DND-41 (cell line): ENCODE measurements around the gene CHST10.

ENCODE experiments used
- ATAC-seq: fragments of 200-7000 bp; cut with Tn5 transposase; 3 replicates; pipeline ENCODE4 v1.9.1; 2021; ENCODE audit warnings: low read depth; ENCODE audit not compliant: insufficient read depth
- DNase-seq: peaks from one replicate; pipeline ENCODE4 v3.0.0-alpha.2; 2020
- H2AFZ ChIP-seq: 2 replicates; pipeline ENCODE4 v1.6.0; 2012; ENCODE audit warnings: low read depth, low read length
- H3K27ac ChIP-seq: 2 replicates; pipeline ENCODE4 v1.5.1; 2012; ENCODE audit warnings: low read length, inconsistent platforms
- H3K27me3 ChIP-seq: fragments of 200-600 bp; sonication (generic); 2 replicates; pipeline ENCODE4 v1.6.0; 2012; ENCODE audit warnings: low read length, mild to moderate bottlenecking, inconsistent platforms; ENCODE audit not compliant: insufficient read depth, poor library complexity
- H3K36me3 ChIP-seq: 2 replicates; pipeline ENCODE4 v1.5.1; 2012; ENCODE audit warnings: low read length, inconsistent platforms; ENCODE audit not compliant: insufficient read depth
- H3K4me1 ChIP-seq: 2 replicates; pipeline ENCODE4 v1.5.1; 2012; ENCODE audit warnings: mild to moderate bottlenecking, low read length; ENCODE audit not compliant: insufficient read depth
- H3K4me2 ChIP-seq: 2 replicates; pipeline ENCODE4 v1.6.0; 2012; ENCODE audit warnings: mild to moderate bottlenecking, moderate library complexity, low read length, inconsistent platforms; ENCODE audit not compliant: insufficient read depth
- H3K4me3 ChIP-seq, 2 experiments: fragments of 200-600 bp in 1 of 2; shearing (Covaris generic) in 1 of 2; 2 replicates each; pipeline ENCODE4 v1.5.1; 2012 to 2016; ENCODE audit warnings: inconsistent platforms in 2 of 2, low read length in 2 of 2, mild to moderate bottlenecking in 2 of 2, low read depth in 1 of 2, moderate library complexity in 1 of 2
- H3K79me2 ChIP-seq: 2 replicates; pipeline ENCODE4 v1.6.0; 2012; ENCODE audit warnings: low read length, inconsistent platforms; ENCODE audit not compliant: insufficient read depth
- H3K9ac ChIP-seq: 2 replicates; pipeline ENCODE4 v1.6.0; 2012; ENCODE audit warnings: low read depth, mild to moderate bottlenecking, inconsistent platforms, low read length, moderate library complexity
- H3K9me3 ChIP-seq: 2 replicates; pipeline ENCODE4 v1.5.1; 2012; ENCODE audit warnings: low read length, moderate library complexity, mild to moderate bottlenecking, inconsistent platforms; ENCODE audit not compliant: insufficient read depth, severe bottlenecking
- H4K20me1 ChIP-seq: 2 replicates; pipeline ENCODE4 v1.6.0; 2012; ENCODE audit warnings: low read length; ENCODE audit not compliant: insufficient read depth
- CTCF ChIP-seq: IDR thresholded peaks from 2 replicates; pipeline ENCODE4 v1.5.1; 2012; ENCODE audit warnings: borderline replicate concordance, low read length, moderate library complexity, mild to moderate bottlenecking; ENCODE audit not compliant: poor library complexity, severe bottlenecking; ENCODE audit errors: extremely low read depth
- EZH2 ChIP-seq: IDR thresholded peaks from 3 replicates; pipeline ENCODE4 v1.6.1; 2012; ENCODE audit warnings: borderline replicate concordance, low read depth, mild to moderate bottlenecking, moderate library complexity, low read length, inconsistent platforms; ENCODE audit not compliant: severe bottlenecking

CHST10 gene

GRCh38 chr2:100406120-100406508 lies 11.4 kb downstream of the CHST10 start:
- H3K27me3 ChIP-seq, result no peaks in the 10 kb centered on the region
- H3K4me2 ChIP-seq, result no peak overlapping the region
- DNase-seq, result no peak
- H4K20me1 ChIP-seq, result peaks cover 24% of the 10 kb centered on the region
- H3K9ac ChIP-seq, result no peak overlapping the region
- no peak overlapping the region for H3K4me3 ChIP-seq
- no peak for TF ChIP-seq CTCF
- no peak for TF ChIP-seq EZH2
- H3K9me3 ChIP-seq, result no peaks in the 10 kb centered on the region
- H3K79me2 ChIP-seq, result peaks cover 7% of the 10 kb centered on the region
- no peaks in the 10 kb centered on the region for H3K4me1 ChIP-seq
- peaks cover 69% of the 10 kb centered on the region for H3K36me3 ChIP-seq
- no peak overlapping the region for H2AFZ ChIP-seq
- ATAC-seq, result no peak
- no peak overlapping the region for H3K27ac ChIP-seq

GRCh38 chr2:100405403-100406119 lies 11.9 kb downstream of the CHST10 start:
- H3K9ac ChIP-seq, result no peak overlapping the region
- H3K36me3 ChIP-seq, result peaks cover 73% of the 10 kb centered on the region
- H3K4me3 ChIP-seq, result no peak overlapping the region
- no peaks in the 10 kb centered on the region for H3K9me3 ChIP-seq
- DNase-seq (no peak), ATAC-seq (no peak)
- H3K79me2 ChIP-seq, result peaks cover 7% of the 10 kb centered on the region
- H3K4me2 ChIP-seq, result no peak overlapping the region
- peaks cover 24% of the 10 kb centered on the region for H4K20me1 ChIP-seq
- TF ChIP-seq EZH2 (no peak), CTCF (no peak)
- H2AFZ ChIP-seq, result no peak overlapping the region
- no peaks in the 10 kb centered on the region for H3K4me1 ChIP-seq
- no peak overlapping the region for H3K27ac ChIP-seq
- no peaks in the 10 kb centered on the region for H3K27me3 ChIP-seq

GRCh38 chr2:100404411-100404810 lies 13.1 kb downstream of the CHST10 start:
- DNase-seq, result no peak
- Histone ChIP-seq H3K9ac (no peak overlapping the region), H4K20me1 (peaks cover 17% of the 10 kb centered on the region), H3K4me2 (no peak overlapping the region), H3K4me1 (no peaks in the 10 kb centered on the region), H3K9me3 (no peaks in the 10 kb centered on the region), H3K27me3 (no peaks in the 10 kb centered on the region), H2AFZ (no peak overlapping the region), H3K27ac (no peak overlapping the region), H3K4me3 (no peak overlapping the region), H3K36me3 (peaks cover 67% of the 10 kb centered on the region), H3K79me2 (no peaks in the 10 kb centered on the region; the same call in 1 of the 2 replicates)
- no peak for ATAC-seq
- TF ChIP-seq CTCF (no peak), EZH2 (no peak)

GRCh38 chr2:100403722-100404121 lies 13.7 kb downstream of the CHST10 start:
- TF ChIP-seq CTCF (no peak), EZH2 (no peak)
- H3K36me3 ChIP-seq, result peaks cover 65% of the 10 kb centered on the region

More at GRCh38 chr2:100403722-100404121, 13.7 kb downstream of the CHST10 start:
- H3K27me3 ChIP-seq, result no peaks in the 10 kb centered on the region
- no peak overlapping the region for H3K4me2 ChIP-seq
- no peaks in the 10 kb centered on the region for H3K4me1 ChIP-seq
- H3K27ac ChIP-seq, result no peak overlapping the region
- no peak overlapping the region for H3K9ac ChIP-seq
- H4K20me1 ChIP-seq, result peaks cover 14% of the 10 kb centered on the region
- ATAC-seq, result no peak; the same call in 2 of the 3 replicates
- H3K9me3 ChIP-seq, result no peaks in the 10 kb centered on the region
- DNase-seq, result no peak
- H3K4me3 ChIP-seq, result no peak overlapping the region
- no peak overlapping the region for H2AFZ ChIP-seq
- no peaks in the 10 kb centered on the region; the same call in 1 of the 2 replicates for H3K79me2 ChIP-seq
